22Rv1 (cell line): ENCODE measurements around the gene UBR3.

Experiments used
- H3K27ac ChIP-seq: fragments of 450-650 bp; 2 replicates; pipeline ENCODE4 v1.5.1; 2017
- ZFX ChIP-seq: fragments of 450-650 bp; IDR thresholded peaks from 2 replicates; pipeline ENCODE4 v1.6.1; 2017; ENCODE audit warnings: antibody characterized with exemption, borderline replicate concordance
- TF ChIP-seq, protein P1 (sequence below): fragments of 450-650 bp; IDR thresholded peaks from 2 replicates; pipeline ENCODE4 v1.5.1; 2017; ENCODE audit warnings: mild to moderate bottlenecking

The UBR3 gene

DNA sequence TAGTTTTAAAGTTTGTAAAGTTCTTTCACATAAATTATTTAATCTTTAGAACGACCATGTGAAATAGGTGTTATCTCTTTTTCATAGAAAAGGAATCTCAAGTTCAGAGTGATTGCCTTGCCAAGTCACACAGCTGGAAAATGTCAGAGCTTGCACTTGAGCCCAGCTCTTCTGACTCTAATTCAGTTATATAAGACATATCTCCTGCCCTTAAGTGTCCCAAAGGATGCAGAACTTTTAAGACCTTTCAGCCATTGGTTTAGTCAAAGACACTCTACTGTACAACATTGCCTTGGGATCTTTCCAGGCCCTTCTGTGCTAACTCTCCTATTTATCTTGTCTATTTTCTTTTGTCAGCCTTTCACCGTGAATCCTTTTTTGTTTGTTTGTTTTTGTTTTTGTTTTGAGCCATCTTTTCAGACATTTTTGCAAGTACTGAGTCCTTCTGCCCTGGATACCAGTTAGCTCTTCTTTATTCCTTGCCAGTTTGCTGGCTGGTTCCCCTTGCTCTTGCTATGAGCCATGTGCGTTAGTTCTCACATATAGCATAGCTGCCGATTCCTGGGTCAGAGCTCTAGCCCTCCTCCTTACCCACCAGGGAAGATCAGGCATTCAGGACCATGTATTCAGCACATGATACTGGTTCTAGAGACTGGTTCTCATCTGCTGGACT lies 190.7 kb downstream of the UBR3 start:
- H3K27ac ChIP-seq, result no peak overlapping the region
- no peak for TF ChIP-seq ZFX
- TF ChIP-seq, protein P1, sequence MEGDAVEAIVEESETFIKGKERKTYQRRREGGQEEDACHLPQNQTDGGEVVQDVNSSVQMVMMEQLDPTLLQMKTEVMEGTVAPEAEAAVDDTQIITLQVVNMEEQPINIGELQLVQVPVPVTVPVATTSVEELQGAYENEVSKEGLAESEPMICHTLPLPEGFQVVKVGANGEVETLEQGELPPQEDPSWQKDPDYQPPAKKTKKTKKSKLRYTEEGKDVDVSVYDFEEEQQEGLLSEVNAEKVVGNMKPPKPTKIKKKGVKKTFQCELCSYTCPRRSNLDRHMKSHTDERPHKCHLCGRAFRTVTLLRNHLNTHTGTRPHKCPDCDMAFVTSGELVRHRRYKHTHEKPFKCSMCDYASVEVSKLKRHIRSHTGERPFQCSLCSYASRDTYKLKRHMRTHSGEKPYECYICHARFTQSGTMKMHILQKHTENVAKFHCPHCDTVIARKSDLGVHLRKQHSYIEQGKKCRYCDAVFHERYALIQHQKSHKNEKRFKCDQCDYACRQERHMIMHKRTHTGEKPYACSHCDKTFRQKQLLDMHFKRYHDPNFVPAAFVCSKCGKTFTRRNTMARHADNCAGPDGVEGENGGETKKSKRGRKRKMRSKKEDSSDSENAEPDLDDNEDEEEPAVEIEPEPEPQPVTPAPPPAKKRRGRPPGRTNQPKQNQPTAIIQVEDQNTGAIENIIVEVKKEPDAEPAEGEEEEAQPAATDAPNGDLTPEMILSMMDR, result no peak

DNA sequence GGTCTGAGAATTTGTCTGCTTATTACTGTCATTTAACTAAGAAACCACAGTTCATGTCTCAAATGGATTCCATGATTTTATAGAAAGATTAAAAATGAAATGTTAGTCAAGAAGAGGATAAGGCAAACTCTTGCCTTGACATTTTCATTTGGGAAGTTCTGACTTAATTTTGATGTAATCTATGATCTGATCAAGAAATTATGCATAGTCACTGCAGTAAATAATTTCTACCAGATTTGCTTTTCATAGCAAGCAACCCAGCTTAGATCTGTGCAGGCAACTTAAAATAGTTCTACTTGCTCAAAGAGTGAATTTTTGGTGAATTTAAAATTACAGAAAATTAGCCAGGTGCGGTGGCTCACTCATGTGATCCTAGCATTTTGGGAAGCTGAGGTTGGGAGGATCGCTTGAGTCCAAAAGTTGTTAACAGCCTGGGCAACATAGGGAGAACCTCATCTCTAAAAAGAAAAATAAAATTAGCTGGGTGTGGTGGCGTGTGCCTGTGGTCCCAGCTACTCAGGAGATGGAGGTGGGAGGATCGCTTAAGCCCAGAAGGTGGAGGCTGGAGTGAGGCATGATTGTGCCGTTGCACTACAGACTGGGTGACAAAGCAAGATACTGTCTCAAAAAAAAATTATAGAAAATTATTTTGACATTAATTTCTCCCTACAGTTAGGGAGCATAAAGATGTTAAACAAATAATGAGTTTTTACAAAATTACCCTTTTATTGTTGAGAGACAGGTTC lies 192.0 kb downstream of the UBR3 start:
- TF ChIP-seq, protein P1, result no peak
- TF ChIP-seq ZFX, result no peak
- no peak overlapping the region for H3K27ac ChIP-seq

DNA sequence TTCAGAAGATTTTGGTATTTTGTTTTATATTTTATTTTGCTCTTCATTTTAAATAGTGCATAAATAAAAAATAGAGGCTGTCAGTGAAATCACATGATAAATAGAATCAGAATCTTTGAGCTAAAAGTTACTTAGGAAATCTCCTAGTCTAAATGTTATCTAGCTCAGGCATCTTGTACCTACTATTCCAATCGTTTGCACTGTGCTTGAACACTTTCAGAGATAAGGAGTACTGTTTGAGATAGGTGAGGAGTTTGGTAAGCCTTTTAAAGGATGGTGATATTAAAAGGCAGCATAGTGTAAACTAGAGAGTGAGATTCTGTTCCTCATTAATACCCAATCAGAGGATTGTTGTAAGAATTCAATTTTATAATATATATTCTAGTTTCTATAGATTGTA lies 193.5 kb downstream of the UBR3 start:
- H3K27ac ChIP-seq, result no peak overlapping the region
- TF ChIP-seq ZFX, result no peak
- TF ChIP-seq, protein P1, result no peak

DNA sequence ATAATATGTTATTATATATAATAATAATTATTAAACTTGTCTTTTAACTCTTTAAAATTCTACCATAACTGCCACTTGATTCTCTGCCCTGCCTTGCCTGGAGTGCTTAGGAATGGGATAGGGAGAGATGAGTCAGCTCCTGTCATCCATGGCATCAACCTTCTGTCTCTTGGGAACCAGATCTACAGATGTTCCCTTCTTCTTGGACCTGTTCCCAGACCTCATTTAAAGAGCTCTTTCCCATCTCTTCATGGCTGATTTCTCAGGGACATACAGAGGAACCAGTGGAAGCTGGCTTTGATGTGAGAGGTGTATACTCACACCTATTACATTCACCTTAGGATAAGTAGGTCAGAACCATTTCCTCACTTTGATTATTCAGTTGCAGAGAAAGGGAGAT lies 195.4 kb downstream of the UBR3 start:
- H3K27ac ChIP-seq, result no peak overlapping the region
- no peak for TF ChIP-seq ZFX
- TF ChIP-seq, protein P1, result no peak

DNA sequence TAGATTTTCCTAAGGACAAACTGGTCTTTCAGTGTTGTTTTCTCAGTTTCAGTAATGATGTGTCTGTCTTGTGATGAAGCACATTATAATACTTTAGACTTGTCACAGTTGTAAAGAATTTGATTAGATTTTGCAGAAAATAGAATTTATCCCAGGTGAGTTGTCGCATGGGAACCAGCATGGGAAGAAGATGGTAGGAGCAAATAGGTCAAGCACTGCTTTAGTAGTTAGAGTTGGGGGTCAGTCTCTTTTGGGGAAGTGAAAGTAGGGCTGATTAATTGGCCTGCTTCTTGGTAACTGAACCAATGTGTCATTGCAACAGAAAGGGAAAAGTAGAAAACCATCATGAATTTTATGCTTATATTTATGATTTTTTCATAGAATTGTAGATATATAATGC lies 197.5 kb downstream of the UBR3 start:
- TF ChIP-seq ZFX, result no peak
- TF ChIP-seq, protein P1, result no peak
- no peak overlapping the region for H3K27ac ChIP-seq

DNA sequence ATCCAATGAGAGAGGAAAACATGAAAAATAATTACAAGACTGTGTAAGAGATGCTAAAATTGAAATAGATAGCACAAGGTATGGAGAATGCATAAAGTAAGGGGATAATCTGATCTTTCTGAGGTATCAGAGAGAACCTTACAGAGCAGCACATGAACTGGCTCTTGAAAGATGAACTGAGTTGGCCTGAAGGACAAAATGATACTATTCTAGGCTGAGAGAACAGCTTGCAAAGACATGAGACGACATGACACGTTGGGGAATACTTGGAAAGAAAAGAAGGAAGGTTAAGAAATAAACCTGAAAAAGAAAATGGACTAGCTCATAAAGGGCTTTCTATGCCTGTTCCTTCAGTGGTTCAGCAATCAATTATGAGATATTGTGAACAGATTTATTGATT lies 198.0 kb downstream of the UBR3 start:
- H3K27ac ChIP-seq, result no peak overlapping the region
- TF ChIP-seq, protein P1, result no peak
- TF ChIP-seq ZFX, result no peak

DNA sequence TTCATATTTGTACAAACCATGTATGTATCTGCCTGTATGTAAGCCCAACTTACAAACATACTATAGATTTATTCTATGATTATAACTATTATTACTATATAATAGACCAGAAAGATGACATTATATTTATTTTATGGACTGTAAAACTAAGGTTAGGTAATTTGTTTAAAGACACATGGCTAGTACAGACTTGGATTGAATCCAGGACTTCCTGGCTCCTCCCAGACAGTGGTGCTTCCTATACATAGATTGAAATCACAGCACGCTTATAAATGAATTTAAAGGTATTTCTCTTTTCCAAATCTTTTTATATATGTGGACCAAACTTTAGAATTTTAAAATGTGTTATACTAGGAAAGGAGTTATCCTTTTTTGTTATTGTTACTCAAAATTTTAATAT lies 199.1 kb downstream of the UBR3 start:
- TF ChIP-seq, protein P1, result no peak
- TF ChIP-seq ZFX, result no peak
- H3K27ac ChIP-seq, result no peak overlapping the region
